A549 treated with CORT108297 at 1 μM for 4 hours (cell line): ENCODE data around the gene OVOL1. TPM values are rescaled to one million over a fixed set of nuclear protein-coding genes. Genes with fewer than 3 reads are reported as not detected.

Experiments
- total RNA-seq: library from RNA; stranded (reverse); fragments of 200-300 nt; extraction: Qiagen RNA extraction; gene quantifications from 5 replicates; pipeline ENCODE4 v1.2.3, GENCODE V29; 2022

The OVOL1 gene
- 0.02 to 0.09 TPM (median 0.07 TPM) in 3 of 5 replicates, not detected in the others for total RNA-seq

DNA sequence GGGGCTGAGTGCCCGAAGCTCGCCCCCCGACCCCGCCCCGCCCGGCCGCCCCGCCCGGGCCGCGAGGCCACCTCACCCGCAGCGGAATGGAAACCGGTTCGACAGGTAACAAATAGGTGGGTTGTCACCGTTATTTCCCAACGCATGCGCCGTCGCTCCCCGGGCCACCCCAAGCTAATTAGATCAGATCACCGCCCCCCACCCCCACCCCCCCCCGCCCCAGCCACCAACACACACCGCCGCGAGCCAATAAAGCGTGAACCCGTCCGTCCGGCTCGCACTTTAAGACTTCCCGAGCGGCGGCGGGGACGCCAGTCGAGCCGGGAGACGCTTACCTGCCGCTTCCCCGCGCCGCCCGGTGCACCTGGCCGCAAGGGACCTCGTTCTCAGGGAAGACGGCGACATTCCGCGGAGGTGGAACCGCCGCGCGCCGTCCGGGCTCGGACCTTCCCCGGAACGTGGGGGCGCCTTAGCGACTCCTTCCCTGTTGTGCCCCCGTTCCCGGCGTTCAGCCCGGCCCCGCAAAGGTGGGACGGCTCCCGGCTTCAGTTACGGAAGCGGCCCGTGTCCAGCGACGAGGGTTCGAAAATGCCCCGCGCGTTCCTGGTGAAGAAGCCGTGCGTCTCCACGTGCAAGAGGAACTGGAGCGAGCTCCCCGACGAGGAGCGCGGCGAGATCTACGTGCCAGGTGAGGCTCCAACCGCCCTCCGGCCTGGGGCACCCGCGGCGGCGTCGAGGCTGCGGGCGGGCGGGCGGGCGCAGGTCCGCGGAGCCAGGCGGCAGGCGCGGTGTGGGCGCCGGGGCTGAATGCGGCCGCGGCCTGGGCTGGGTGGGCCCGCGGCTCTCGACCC, at the start of gene OVOL1:
OVOL1 (plus strand) TSS at position 278 of the 851 bp plus-strand sequence; CDS start at position 589, 311 bp downstream.

DNA sequence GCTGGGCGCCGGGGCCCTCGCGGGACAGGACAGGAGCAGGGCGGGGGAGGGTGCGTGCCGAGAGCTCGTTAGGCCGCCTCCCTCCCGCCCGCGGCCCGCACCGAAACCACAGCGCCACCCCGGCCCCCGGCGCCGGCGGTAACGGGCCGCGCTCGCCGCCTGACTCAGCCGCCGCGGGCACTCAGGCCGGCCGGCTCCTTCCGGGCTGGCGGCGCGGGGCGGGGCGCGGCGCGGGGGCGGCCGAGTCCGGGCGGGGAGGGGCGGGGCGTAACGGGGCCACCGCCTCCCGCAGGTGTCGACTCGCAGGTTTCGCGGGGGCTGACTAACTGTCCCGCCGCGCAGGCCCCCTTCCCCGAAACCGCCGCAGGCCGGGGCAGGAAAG, 6.1 kb upstream of the OVOL1 start, which contains the start of gene AP5B1:
AP5B1 (minus strand) TSS at position 207 of the 382 bp plus-strand sequence. CDS start 385 bp downstream, outside the sequence.

DNA sequence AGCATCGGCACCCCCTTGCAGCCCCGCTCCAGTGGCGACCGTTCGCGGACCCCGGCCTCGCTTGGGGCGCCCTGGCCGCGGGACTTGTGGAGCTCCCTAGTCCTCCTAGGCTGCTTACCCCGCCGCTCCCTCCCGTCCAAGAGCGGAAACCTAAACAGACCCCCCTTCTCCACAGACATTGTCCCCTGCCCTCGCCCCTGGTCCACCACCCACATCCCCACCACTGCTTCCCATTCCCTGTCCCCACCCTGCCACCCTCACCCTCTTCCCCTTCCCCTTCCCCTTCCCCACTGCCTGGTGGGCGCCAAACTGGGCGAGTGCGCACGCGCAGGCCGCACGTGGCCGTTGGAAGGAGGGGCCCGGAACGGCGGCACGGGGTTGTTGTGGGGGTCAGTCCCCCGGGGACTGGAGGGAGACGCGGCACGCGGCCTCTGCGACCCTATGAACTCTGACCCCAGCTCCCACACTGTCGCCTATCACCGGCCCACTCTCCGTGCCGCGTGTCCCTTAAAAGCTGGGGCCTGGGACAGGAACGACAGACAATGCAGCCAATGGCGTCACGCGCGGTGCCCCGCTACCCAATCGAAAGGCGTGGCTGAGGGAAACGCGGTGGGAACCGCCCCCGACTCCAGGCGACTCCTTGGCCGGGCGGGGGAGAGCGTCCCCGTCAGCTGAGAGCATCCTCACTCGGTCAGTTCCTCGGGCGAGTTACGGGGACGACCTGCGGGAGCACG, 46.6 kb downstream of the OVOL1 start, which contains the start of gene SNX32:
SNX32 (plus strand) TSS at position 667 of the 734 bp plus-strand sequence. CDS start 103 bp downstream, outside the sequence.

Other genes with a start within 250 kb of the OVOL1 start
- gene LTBP3, start 228.7 kb upstream of the OVOL1 start, total RNA-seq: 93.6 to 147 TPM (median 130 TPM) in 5 replicates
- 73.5 to 87.2 TPM (median 82.1 TPM) in 5 replicates for gene ZNRD2, start 216.6 kb upstream of the OVOL1 start, total RNA-seq
- 25.3 to 58.9 TPM (median 51.7 TPM) in 5 replicates for gene FAM89B, start 214.5 kb upstream of the OVOL1 start, total RNA-seq
- gene EHBP1L1, start 211.0 kb upstream of the OVOL1 start, total RNA-seq: 29.8 to 47.7 TPM (median 43.6 TPM) in 5 replicates
- gene KCNK7, start 191.3 kb upstream of the OVOL1 start, total RNA-seq: 0.29 to 1.0 TPM (median 0.76 TPM) in 4 of 5 replicates, not detected in the other
- gene MAP3K11, start 172.8 kb upstream of the OVOL1 start, total RNA-seq: 41.9 to 53.5 TPM (median 53.1 TPM) in 5 replicates
- 25.5 to 41.3 TPM (median 38.9 TPM) in 5 replicates for gene PCNX3, start 171.3 kb upstream of the OVOL1 start, total RNA-seq
- gene SIPA1, start 149.0 kb upstream of the OVOL1 start, total RNA-seq: 12.7 to 20.7 TPM (median 19.3 TPM) in 5 replicates
- 64.8 to 82.6 TPM (median 79.5 TPM) in 5 replicates for gene RELA, start 124.1 kb upstream of the OVOL1 start, total RNA-seq
- gene KAT5, start 74.8 kb upstream of the OVOL1 start, total RNA-seq: 42.0 to 56.6 TPM (median 51.7 TPM) in 5 replicates
- gene RNASEH2C, start 66.3 kb upstream of the OVOL1 start, total RNA-seq: 29.7 to 54.1 TPM (median 51.4 TPM) in 5 replicates
- gene AP5B1, start 6.1 kb upstream of the OVOL1 start, total RNA-seq: 7.6 to 13.5 TPM (median 11.9 TPM) in 5 replicates
- 0.06 to 0.27 TPM (median 0.08 TPM) in 3 of 5 replicates, not detected in the others for gene SNX32, start 46.9 kb downstream of the OVOL1 start, total RNA-seq
- 1,930 to 2,323 TPM (median 2,279 TPM) in 5 replicates for gene CFL1, start 71.1 kb downstream of the OVOL1 start, total RNA-seq
- 25.2 to 36.4 TPM (median 34.5 TPM) in 5 replicates for gene MUS81, start 73.4 kb downstream of the OVOL1 start, total RNA-seq
- 0.77 to 1.4 TPM (median 1.2 TPM) in 5 replicates for gene EFEMP2, start 85.7 kb downstream of the OVOL1 start, total RNA-seq
- 0.06 to 0.16 TPM in 2 of 5 replicates, not detected in the others for gene CTSW, start 92.8 kb downstream of the OVOL1 start, total RNA-seq
- 71.8 to 97.2 TPM (median 89.4 TPM) in 5 replicates for gene FIBP, start 101.4 kb downstream of the OVOL1 start, total RNA-seq
- 24.4 to 53.2 TPM (median 49.6 TPM) in 5 replicates for gene CCDC85B, start 103.6 kb downstream of the OVOL1 start, total RNA-seq
- gene FOSL1, start 113.3 kb downstream of the OVOL1 start, total RNA-seq: 148 to 236 TPM (median 164 TPM) in 5 replicates
- 40.6 to 65.5 TPM (median 61.3 TPM) in 5 replicates for gene C11orf68, start 132.0 kb downstream of the OVOL1 start, total RNA-seq
- 196 to 277 TPM (median 239 TPM) in 5 replicates for gene DRAP1, start 132.4 kb downstream of the OVOL1 start, total RNA-seq
- gene TSGA10IP, start 158.4 kb downstream of the OVOL1 start, total RNA-seq: not detected in 5 replicates
- 46.6 to 64.2 TPM (median 61.5 TPM) in 5 replicates for gene SART1, start 174.7 kb downstream of the OVOL1 start, total RNA-seq
- 37.5 to 48.4 TPM (median 38.6 TPM) in 5 replicates for gene EIF1AD, start 215.1 kb downstream of the OVOL1 start, total RNA-seq
- gene BANF1, start 215.4 kb downstream of the OVOL1 start, total RNA-seq: 385 to 515 TPM (median 496 TPM) in 5 replicates
- gene CST6, start 224.9 kb downstream of the OVOL1 start, total RNA-seq: not detected in 5 replicates
- gene CATSPER1, start 239.4 kb downstream of the OVOL1 start, total RNA-seq: 1.4 to 1.9 TPM (median 1.8 TPM) in 5 replicates